GM12878 (cell line): Measurements from ENCODE around the gene SFPQ. TPM values are rescaled to one million over a fixed set of nuclear protein-coding genes. Genes with fewer than 3 reads are reported as not detected.
"Not testable (repeated sequence)": the region's sequence is repeated elsewhere in the genome, so short reads cannot be mapped to it uniquely, and the experiment has no call there.

Experiments used
- ATAC-seq: fragments of 200-7000 bp; cut with Tn5 transposase; 3 replicates; pipeline ENCODE4 v1.9.1; 2020; ENCODE audit warnings: mild to moderate bottlenecking, moderate library complexity
- BruUV-seq: library from RNA; stranded (reverse); fragments of 400-500 nt; replicated peaks from 2 replicates; lab custom pipeline; 2021; lab: Mats Ljungman, UMichigan
- CTCF ChIA-PET: fragments of 300-600 bp; sonication (Branson Sonifier 250); formaldehyde crosslinking; extraction: SDS; loops from one replicate; lab custom pipeline; 2021; ENCODE audit warnings: inconsistent platforms; lab: Yijun Ruan, JAX
- POLR2A ChIA-PET: fragments of 350-600 bp; formaldehyde crosslinking; extraction: SDS; loops from one replicate; lab custom pipeline; 2021; ENCODE audit warnings: inconsistent platforms; lab: Charles Lee
- RAD21 ChIA-PET: fragments of 300-600 bp; sonication (Branson Sonifier 250); formaldehyde crosslinking; loops from one replicate; lab custom pipeline; 2023; ENCODE audit warnings: antibody characterized with exemption; ENCODE audit not compliant: unreplicated experiment; lab: Charles Lee
- SMC1A ChIA-PET: fragments of 300-600 bp; sonication (Branson Sonifier 250); formaldehyde crosslinking; loops from one replicate; lab custom pipeline; 2023; ENCODE audit not compliant: unreplicated experiment, uncharacterized antibody; lab: Charles Lee
- DNase-seq: peaks from one replicate; pipeline ENCODE4 v3.0.0-alpha.2; 2011; ENCODE audit warnings: low read depth, low spot score
- FAIRE-seq: peaks from 3 replicates; lab custom pipeline; 2011; peaks lifted over from hg19 to GRCh38; lab: Jason Lieb, UNC
- H2AFZ ChIP-seq: 2 replicates; pipeline ENCODE4 v1.6.0; 2011; ENCODE audit warnings: low read depth, low read length, control low read depth; ENCODE audit not compliant: control insufficient read depth
- H3K27ac ChIP-seq: 2 replicates; pipeline ENCODE4 v1.5.1; 2011; ENCODE audit warnings: control low read depth; ENCODE audit not compliant: control insufficient read depth, insufficient read depth
- H3K27me3 ChIP-seq, 2 experiments: replicated peaks in 1 of 2; 2 replicates each; pipeline versions ENCODE4 v1.6.0 to v1.6.1; 2011; ENCODE audit warnings: low read length in 1 of 2; ENCODE audit not compliant: control insufficient read depth in 2 of 2, insufficient read depth in 2 of 2
- H3K36me3 ChIP-seq, 2 experiments: 2 replicates each; pipeline ENCODE4 v1.5.1; 2011; ENCODE audit warnings: low read length in 1 of 2; ENCODE audit not compliant: control insufficient read depth in 2 of 2, insufficient read depth in 2 of 2
- H3K4me1 ChIP-seq: 2 replicates; pipeline ENCODE4 v1.6.1; 2011; ENCODE audit warnings: mild to moderate bottlenecking, low read length, moderate library complexity, mixed read lengths; ENCODE audit not compliant: control insufficient read depth, insufficient read depth
- H3K4me2 ChIP-seq: 2 replicates; pipeline ENCODE4 v1.6.0; 2011; ENCODE audit warnings: control low read depth; ENCODE audit not compliant: control insufficient read depth, insufficient read depth
- H3K4me3 ChIP-seq: fragments of 200-600 bp; sonication (generic); 2 replicates; pipeline ENCODE4 v1.5.1; 2016
- H3K79me2 ChIP-seq: 2 replicates; pipeline ENCODE4 v1.6.0; 2011; ENCODE audit warnings: low read length; ENCODE audit not compliant: control insufficient read depth, insufficient read depth
- H3K9ac ChIP-seq: 2 replicates; pipeline ENCODE4 v1.8.0; 2011; ENCODE audit warnings: low read length, control low read depth, mixed read lengths; ENCODE audit not compliant: control insufficient read depth, insufficient read depth
- H3K9me3 ChIP-seq: replicated peaks from 3 replicates; pipeline ENCODE4 v1.5.1; 2011; ENCODE audit warnings: mild to moderate bottlenecking, low read length; ENCODE audit not compliant: control insufficient read depth, insufficient read depth
- H4K20me1 ChIP-seq: 2 replicates; pipeline ENCODE4 v1.6.0; 2011; ENCODE audit not compliant: control insufficient read depth, insufficient read depth
- MLLT1 ChIP-seq: fragments of 450-650 bp; IDR thresholded peaks from 2 replicates; pipeline ENCODE4 v1.6.1; 2016; ENCODE audit warnings: mild to moderate bottlenecking
- PKNOX1 ChIP-seq: fragments of 450-650 bp; IDR thresholded peaks from 2 replicates; pipeline ENCODE4 v1.6.1; 2016; ENCODE audit warnings: mild to moderate bottlenecking
- WGBS: methylation state at CpG from one replicate; pipeline ENCODE4 v1.1.6; 2016; ENCODE audit warnings: low lambda C conversion rate; ENCODE audit not compliant: insufficient replicate concordance, insufficient coverage; ENCODE audit errors: missing lambda C conversion rate; 5-methylcytosine and 5-hydroxymethylcytosine counted together
- in situ Hi-C: fragments of 300-500 bp; cut with MboI; formaldehyde crosslinking; loops from 9 replicates; pipeline ENCODE4 v1.14.3; 2018; ENCODE audit warnings: mixed read lengths
- intact Hi-C: fragments of 100-400 bp; cut with micrococcal nuclease; formaldehyde crosslinking; loops from one replicate; pipeline ENCODE4 v1.14.2; 2022; ENCODE audit not compliant: unreplicated experiment
- polyA plus RNA-seq, 11 experiments: library from polyadenylated mRNA; depleted of rRNA in 4 of 11; unstranded in 6 of 11; stranded (reverse) in 5 of 11; fragments of >200 nt; fragmentation: Nextera tagmentation in 4 of 11; fragmentation: Illumina TruSeq in 1 of 11; extraction: Ambion mirVana in 4 of 11; extraction: Trizol in 1 of 11; gene quantifications; 1 replicate in 1 of 11; 2 replicates in 10 of 11; pipeline versions ENCODE4 v1.2.1 to v1.2.3, GENCODE V29; 2011 to 2016; ENCODE audit warnings: inconsistent platforms in 2 of 11, missing spikeins in 2 of 11, low read depth in 1 of 11
- total RNA-seq, 4 experiments: library from RNA; depleted of rRNA in 3 of 4; stranded (reverse); fragments of >200 nt in 3 of 4; fragmentation: Illumina TruSeq in 1 of 4; extraction: Trizol in 1 of 4; gene quantifications; 2 replicates each; pipeline versions ENCODE4 v1.2.1 to v1.2.3, GENCODE V29; 2013 to 2021

Gene SFPQ
- total and polyA plus RNA-seq, 10 of the 15 experiments (the other 5 are each of a cell fraction or from before 2014, with no cell fraction given), result 78.5 to 559 (median 199) TPM

- peak; percentile 39; the same call in 2 of the 3 replicates for ATAC-seq
- H3K4me3 ChIP-seq, RAD21 ChIA-PET, H3K79me2 ChIP-seq, in situ Hi-C loops, SMC1A ChIA-PET, intact Hi-C loops, POLR2A ChIA-PET, H3K4me1 ChIP-seq, BruUV-seq, H3K9me3 ChIP-seq, H3K27me3 ChIP-seq, H3K27ac ChIP-seq, H3K36me3 ChIP-seq, FAIRE-seq, H4K20me1 ChIP-seq, CTCF ChIA-PET, H3K4me2 ChIP-seq, H3K9ac ChIP-seq: not testable (repeated sequence)
- TF ChIP-seq MLLT1, result peak; percentile 43; the same call in 1 of the 2 replicates
- TF ChIP-seq PKNOX1, result peak; percentile 15; the same call in 1 of the 2 replicates
- 83% methylated on average over 13 of the region's 13 CpGs for WGBS
- H2AFZ ChIP-seq, result peak overlapping the region; percentile 9; the same call in 1 of the 2 replicates
- DNase-seq, result peak; percentile 9
Measured at GRCh38 chr1:35145892-35146549, 46.9 kb downstream of the SFPQ start.
